Ovary (tissue), 3 donors: ENCODE data around the gene ATN1.

Experiments
- EP300 ChIP-seq: sonication (generic); formaldehyde crosslinking; IDR thresholded peaks from one replicate; pipeline ENCODE4 v1.6.1; 2017; ENCODE audit warnings: antibody characterized with exemption
- POLR2A ChIP-seq: fragments of 450-650 bp; IDR thresholded peaks from one replicate; pipeline ENCODE4 v1.6.1; 2017; ENCODE audit warnings: antibody characterized with exemption, mild to moderate bottlenecking, moderate library complexity
- TF ChIP-seq, protein P1 (sequence below), 3 donors: fragments of 450-650 bp in 2 of 3; fragments of 200-600 bp in 1 of 3; IDR thresholded peaks; one replicate each; pipeline versions ENCODE4 v1.5.1 to v1.8.0; 2016 to 2022; ENCODE audit warnings: antibody characterized with exemption in 3 of 3, mild to moderate bottlenecking in 1 of 3
- donor health status: DM: no; HTN: no; CAD: no.

DNA sequence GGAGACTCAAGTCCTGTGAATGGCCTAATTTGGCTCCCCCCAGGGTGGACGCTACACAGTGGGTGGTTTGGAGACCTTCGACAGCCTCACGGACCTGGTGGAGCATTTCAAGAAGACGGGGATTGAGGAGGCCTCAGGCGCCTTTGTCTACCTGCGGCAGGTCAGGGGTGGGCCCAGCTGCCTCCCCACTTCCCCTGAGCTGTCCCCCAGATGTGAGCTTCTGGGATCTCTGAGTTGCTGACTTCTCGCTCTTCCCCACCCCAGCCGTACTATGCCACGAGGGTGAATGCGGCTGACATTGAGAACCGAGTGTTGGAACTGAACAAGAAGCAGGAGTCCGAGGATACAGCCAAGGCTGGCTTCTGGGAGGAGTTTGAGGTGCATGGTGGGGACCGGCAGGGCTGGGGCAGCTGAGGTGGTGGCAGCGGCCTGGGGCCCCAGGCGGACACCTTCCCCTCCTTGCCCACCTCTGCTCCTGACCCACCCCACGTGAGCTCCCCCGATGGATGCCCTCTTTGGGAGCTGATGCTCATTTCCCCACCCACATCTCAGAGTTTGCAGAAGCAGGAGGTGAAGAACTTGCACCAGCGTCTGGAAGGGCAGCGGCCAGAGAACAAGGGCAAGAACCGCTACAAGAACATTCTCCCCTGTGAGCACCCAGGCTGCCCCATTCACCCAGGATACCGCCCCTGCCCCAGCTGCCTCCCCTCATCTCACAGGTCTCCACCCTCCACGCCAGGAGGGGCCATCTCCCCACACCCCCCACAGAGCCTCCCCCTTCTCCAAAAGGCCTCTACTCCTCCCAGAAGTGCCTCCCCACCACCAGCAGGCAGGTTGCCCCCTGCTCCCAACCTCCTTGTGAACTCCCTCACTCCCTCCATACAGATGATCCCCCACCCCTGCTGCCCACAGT is 27.6 kb downstream of the ATN1 start:
- TF ChIP-seq, protein P1, sequence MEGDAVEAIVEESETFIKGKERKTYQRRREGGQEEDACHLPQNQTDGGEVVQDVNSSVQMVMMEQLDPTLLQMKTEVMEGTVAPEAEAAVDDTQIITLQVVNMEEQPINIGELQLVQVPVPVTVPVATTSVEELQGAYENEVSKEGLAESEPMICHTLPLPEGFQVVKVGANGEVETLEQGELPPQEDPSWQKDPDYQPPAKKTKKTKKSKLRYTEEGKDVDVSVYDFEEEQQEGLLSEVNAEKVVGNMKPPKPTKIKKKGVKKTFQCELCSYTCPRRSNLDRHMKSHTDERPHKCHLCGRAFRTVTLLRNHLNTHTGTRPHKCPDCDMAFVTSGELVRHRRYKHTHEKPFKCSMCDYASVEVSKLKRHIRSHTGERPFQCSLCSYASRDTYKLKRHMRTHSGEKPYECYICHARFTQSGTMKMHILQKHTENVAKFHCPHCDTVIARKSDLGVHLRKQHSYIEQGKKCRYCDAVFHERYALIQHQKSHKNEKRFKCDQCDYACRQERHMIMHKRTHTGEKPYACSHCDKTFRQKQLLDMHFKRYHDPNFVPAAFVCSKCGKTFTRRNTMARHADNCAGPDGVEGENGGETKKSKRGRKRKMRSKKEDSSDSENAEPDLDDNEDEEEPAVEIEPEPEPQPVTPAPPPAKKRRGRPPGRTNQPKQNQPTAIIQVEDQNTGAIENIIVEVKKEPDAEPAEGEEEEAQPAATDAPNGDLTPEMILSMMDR (IDR thresholded peaks at IDR 0.05): no peak
- no peak for TF ChIP-seq POLR2A
- TF ChIP-seq EP300: no peak
